Osteoblast (primary cell): ENCODE results near the gene MACROD2. TPM values are rescaled to one million over a fixed set of nuclear protein-coding genes. Genes with fewer than 3 reads are reported as not detected.

Experiments
- DNase-seq: peaks from one replicate; pipeline ENCODE4 v3.0.0; 2011; ENCODE audit warnings: low spot score, mixed read lengths; ENCODE audit not compliant: insufficient read length; ENCODE audit errors: missing footprints
- H2AFZ ChIP-seq: 2 replicates; pipeline ENCODE4 v1.6.0; 2011; ENCODE audit warnings: mild to moderate bottlenecking, low read length
- H3K27ac ChIP-seq: 2 replicates; pipeline ENCODE4 v1.5.1; 2011; ENCODE audit warnings: mild to moderate bottlenecking, low read depth, low read length, moderate library complexity
- H3K27me3 ChIP-seq: 2 replicates; pipeline ENCODE4 v1.6.0; 2012; ENCODE audit warnings: mild to moderate bottlenecking, control low read depth, inconsistent platforms, low read length, moderate library complexity; ENCODE audit not compliant: insufficient read depth
- H3K36me3 ChIP-seq: 2 replicates; pipeline ENCODE4 v1.5.1; 2011; ENCODE audit warnings: mild to moderate bottlenecking, low read length, control low read depth, moderate library complexity; ENCODE audit not compliant: insufficient read depth
- H3K4me1 ChIP-seq: 2 replicates; pipeline ENCODE4 v1.5.1; 2011; ENCODE audit warnings: mild to moderate bottlenecking, low read length, control low read depth, moderate library complexity; ENCODE audit not compliant: insufficient read depth
- H3K4me2 ChIP-seq: 2 replicates; pipeline ENCODE4 v1.6.0; 2011; ENCODE audit warnings: mild to moderate bottlenecking, low read length; ENCODE audit not compliant: insufficient read depth
- H3K4me3 ChIP-seq: fragments of 200-600 bp; sonication (generic); 3 replicates; pipeline ENCODE4 v1.5.1; 2012; ENCODE audit warnings: mild to moderate bottlenecking, low read length, inconsistent platforms; ENCODE audit not compliant: insufficient read depth
- H3K79me2 ChIP-seq: 2 replicates; pipeline ENCODE4 v1.6.0; 2012; ENCODE audit warnings: mild to moderate bottlenecking, low read length, control low read depth, inconsistent platforms; ENCODE audit not compliant: insufficient read depth
- H3K9me3 ChIP-seq: 2 replicates; pipeline ENCODE4 v1.5.1; 2011; ENCODE audit warnings: low read depth, low read length, control low read depth
- H4K20me1 ChIP-seq: 2 replicates; pipeline ENCODE4 v1.6.0; 2012; ENCODE audit warnings: mild to moderate bottlenecking, low read length, control low read depth; ENCODE audit not compliant: insufficient read depth
- total RNA-seq: library from RNA; depleted of rRNA; stranded (reverse); fragments of >200 nt; gene quantifications from 2 replicates; pipeline ENCODE4 v1.2.3, GENCODE V29; 2012
- TF ChIP-seq, protein P1 (sequence below): IDR thresholded peaks from 2 replicates; pipeline ENCODE4 v1.5.1; 2011; ENCODE audit warnings: mild to moderate bottlenecking, low read depth, low read length, moderate library complexity; ENCODE audit errors: extremely low read depth

Gene MACROD2
- total RNA-seq, 1 donor = 4.0 TPM

DNA sequence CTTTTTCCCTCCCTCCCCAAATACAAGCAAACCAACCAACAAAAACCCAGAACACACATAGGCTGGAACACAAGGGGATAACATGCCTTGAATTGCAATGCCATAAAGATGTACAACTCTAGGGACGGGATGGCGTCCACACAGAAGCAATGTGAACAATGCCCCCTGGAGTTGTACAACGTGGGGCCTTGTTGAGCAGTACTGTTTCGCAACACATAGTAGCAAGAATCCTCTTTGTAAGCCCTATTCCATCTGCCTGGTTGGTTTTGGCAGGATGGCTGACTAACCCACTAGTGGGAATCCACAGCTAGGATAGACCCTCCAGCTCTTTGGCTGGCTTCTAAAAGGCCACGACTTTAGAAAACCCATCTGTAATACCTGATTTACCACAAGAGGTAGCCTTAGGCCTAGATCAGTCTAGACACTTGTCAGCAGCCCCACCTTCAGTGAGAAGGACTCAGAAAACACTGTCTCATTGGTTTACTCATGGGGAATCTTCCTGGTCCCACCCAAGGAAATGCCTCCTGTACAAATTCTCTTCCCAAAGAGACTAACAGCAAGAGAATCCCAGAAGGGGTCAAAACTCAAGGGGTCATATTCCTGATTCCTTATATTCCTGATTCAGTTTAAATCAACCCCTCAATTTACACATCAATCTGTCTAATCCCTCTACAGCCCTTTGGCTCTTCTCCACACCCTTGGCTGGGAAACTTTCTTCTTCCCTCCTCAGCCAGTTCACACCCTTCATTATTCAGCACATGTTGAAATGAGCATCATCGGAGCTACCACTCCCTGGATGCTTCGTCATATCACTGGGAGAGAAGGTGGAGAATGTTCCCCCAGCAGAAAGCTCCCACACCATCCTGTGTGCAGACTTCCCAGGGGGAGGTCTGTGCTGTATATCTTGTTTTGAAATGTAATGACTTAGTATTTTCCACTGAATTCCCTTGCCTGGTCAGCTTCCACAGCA, 964.5 kb downstream of the MACROD2 start:
- Histone ChIP-seq H2AFZ (no peak overlapping the region), H4K20me1 (no peaks in the 10 kb centered on the region), H3K4me1 (no peaks in the 10 kb centered on the region), H3K27me3 (no peaks in the 10 kb centered on the region), H3K27ac (no peak overlapping the region), H3K36me3 (no peaks in the 10 kb centered on the region), H3K4me2 (no peak overlapping the region), H3K4me3 (no peak overlapping the region), H3K79me2 (no peaks in the 10 kb centered on the region), H3K9me3 (no peaks in the 10 kb centered on the region)
- DNase-seq = no peak
- TF ChIP-seq, protein P1, sequence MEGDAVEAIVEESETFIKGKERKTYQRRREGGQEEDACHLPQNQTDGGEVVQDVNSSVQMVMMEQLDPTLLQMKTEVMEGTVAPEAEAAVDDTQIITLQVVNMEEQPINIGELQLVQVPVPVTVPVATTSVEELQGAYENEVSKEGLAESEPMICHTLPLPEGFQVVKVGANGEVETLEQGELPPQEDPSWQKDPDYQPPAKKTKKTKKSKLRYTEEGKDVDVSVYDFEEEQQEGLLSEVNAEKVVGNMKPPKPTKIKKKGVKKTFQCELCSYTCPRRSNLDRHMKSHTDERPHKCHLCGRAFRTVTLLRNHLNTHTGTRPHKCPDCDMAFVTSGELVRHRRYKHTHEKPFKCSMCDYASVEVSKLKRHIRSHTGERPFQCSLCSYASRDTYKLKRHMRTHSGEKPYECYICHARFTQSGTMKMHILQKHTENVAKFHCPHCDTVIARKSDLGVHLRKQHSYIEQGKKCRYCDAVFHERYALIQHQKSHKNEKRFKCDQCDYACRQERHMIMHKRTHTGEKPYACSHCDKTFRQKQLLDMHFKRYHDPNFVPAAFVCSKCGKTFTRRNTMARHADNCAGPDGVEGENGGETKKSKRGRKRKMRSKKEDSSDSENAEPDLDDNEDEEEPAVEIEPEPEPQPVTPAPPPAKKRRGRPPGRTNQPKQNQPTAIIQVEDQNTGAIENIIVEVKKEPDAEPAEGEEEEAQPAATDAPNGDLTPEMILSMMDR = no peak

DNA sequence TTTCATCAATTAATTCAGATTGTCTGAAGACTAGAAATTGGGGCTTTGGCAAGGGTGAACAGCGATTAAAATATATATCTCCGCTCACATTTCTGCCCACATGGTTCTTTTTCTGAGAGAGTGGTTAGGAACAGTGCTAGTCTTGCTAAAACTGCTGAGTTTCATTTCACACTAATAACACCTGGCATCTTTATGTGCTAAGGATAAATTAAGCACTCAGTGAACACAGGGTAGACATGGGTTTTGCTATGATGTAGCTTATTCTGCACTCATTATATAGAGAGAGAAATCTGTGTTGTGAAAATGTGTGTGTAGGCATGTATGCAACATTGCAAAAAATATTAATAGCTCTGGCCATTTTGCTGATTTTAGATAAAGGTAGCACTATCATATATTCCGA, 965.5 kb downstream of the MACROD2 start:
- no peaks in the 10 kb centered on the region for H3K79me2 ChIP-seq
- H3K36me3 ChIP-seq = no peaks in the 10 kb centered on the region
- H2AFZ ChIP-seq = no peak overlapping the region
- no peaks in the 10 kb centered on the region for H3K27me3 ChIP-seq
- DNase-seq = no peak
- TF ChIP-seq, protein P1 = no peak
- H3K9me3 ChIP-seq = no peaks in the 10 kb centered on the region
- no peak overlapping the region for H3K27ac ChIP-seq
- no peaks in the 10 kb centered on the region for H3K4me1 ChIP-seq
- no peak overlapping the region for H3K4me3 ChIP-seq
- H4K20me1 ChIP-seq = no peaks in the 10 kb centered on the region
- no peak overlapping the region for H3K4me2 ChIP-seq

DNA sequence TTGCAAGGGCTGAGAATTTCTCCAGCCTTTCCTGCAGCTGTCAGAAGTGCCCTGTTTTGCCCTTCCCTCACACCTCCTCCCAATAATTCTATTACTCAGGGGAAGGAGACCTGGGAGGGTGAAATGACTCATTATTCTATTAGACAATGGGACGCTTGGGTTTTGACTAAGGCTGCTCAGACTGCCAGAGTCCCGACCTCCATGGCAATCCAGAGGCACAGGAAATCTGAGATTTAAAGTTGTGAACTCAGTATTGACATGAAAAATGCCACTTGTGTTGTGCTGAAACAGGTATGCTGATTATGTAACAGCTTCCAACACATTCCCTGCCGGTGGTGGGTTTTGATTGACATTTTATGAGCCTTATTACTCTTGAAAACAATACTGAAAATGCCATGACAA, 967.9 kb downstream of the MACROD2 start:
- Histone ChIP-seq H3K27ac (no peak overlapping the region), H3K79me2 (no peaks in the 10 kb centered on the region), H3K36me3 (no peaks in the 10 kb centered on the region), H3K4me1 (no peaks in the 10 kb centered on the region), H2AFZ (no peak overlapping the region), H3K4me3 (no peak overlapping the region), H3K9me3 (no peaks in the 10 kb centered on the region), H3K4me2 (no peak overlapping the region), H4K20me1 (no peaks in the 10 kb centered on the region), H3K27me3 (no peaks in the 10 kb centered on the region)
- no peak for DNase-seq
- TF ChIP-seq, protein P1 = no peak

- no peaks in the 10 kb centered on the region for H3K4me1 ChIP-seq
- TF ChIP-seq, protein P1 = no peak
- H4K20me1 ChIP-seq = no peaks in the 10 kb centered on the region
- no peak overlapping the region for H3K27ac ChIP-seq
- H3K9me3 ChIP-seq = no peaks in the 10 kb centered on the region
- no peak overlapping the region for H3K4me2 ChIP-seq
- no peak for DNase-seq
- H3K4me3 ChIP-seq = no peak overlapping the region
- H2AFZ ChIP-seq = no peak overlapping the region
- no peaks in the 10 kb centered on the region for H3K27me3 ChIP-seq
- no peaks in the 10 kb centered on the region for H3K36me3 ChIP-seq
- H3K79me2 ChIP-seq = no peaks in the 10 kb centered on the region
Measured at GRCh38 chr20:14966203-14966602, 970.9 kb downstream of the MACROD2 start.
